CD4-positive, alpha-beta T cell (primary cell): ENCODE data around the gene SPTBN5. TPM values are rescaled to one million over a fixed set of nuclear protein-coding genes. Genes with fewer than 3 reads are reported as not detected.

ENCODE experiments used
- ATAC-seq: fragments of 200-7000 bp; cut with Tn5 transposase; one replicate; pipeline ENCODE4 v1.10.0; 2022; ENCODE audit warnings: mild to moderate bottlenecking; ENCODE audit not compliant: poor library complexity
- CTCF ChIA-PET: fragments of 350-600 bp; sonication (Branson Sonifier 250); formaldehyde crosslinking; loops from one replicate; lab custom pipeline; 2021; ENCODE audit warnings: antibody characterized with exemption, inconsistent platforms; lab: Charles Lee
- POLR2A ChIA-PET: fragments of 350-600 bp; sonication (Branson Sonifier 250); formaldehyde crosslinking; loops from one replicate; lab custom pipeline; 2021; ENCODE audit warnings: antibody characterized with exemption, inconsistent platforms; lab: Charles Lee
- DNase-seq, 14 experiments: peaks; one replicate each; pipeline ENCODE4 v3.0.0-alpha.2; 2013 to 2020; ENCODE audit warnings: mixed read lengths in 2 of 14
- H3K27ac ChIP-seq, 2 donors: one replicate each; pipeline versions ENCODE4 v1.5.1 to v1.7.0; 2013; ENCODE audit warnings: low read length in 2 of 2, low read depth in 1 of 2, mild to moderate bottlenecking in 1 of 2
- H3K27me3 ChIP-seq, 2 experiments: 1 replicate in 1 of 2; 2 replicates in 1 of 2; pipeline versions ENCODE4 v1.6.1 to v1.7.0; 2013; ENCODE audit warnings: low read length in 2 of 2, control low read depth in 1 of 2, mild to moderate bottlenecking in 1 of 2, moderate library complexity in 1 of 2; ENCODE audit not compliant: insufficient read depth in 2 of 2, control insufficient read depth in 1 of 2
- H3K36me3 ChIP-seq: one replicate; pipeline ENCODE4 v1.6.1; 2013; ENCODE audit warnings: low read length, control low read depth; ENCODE audit not compliant: insufficient read depth
- H3K4me1 ChIP-seq: one replicate; pipeline ENCODE4 v1.6.1; 2013; ENCODE audit warnings: low read length, control low read depth; ENCODE audit not compliant: insufficient read depth
- H3K4me3 ChIP-seq: one replicate; pipeline ENCODE4 v1.5.1; 2013; ENCODE audit warnings: mild to moderate bottlenecking, low read length, moderate library complexity
- H3K9me3 ChIP-seq, 2 experiments: 1 replicate in 1 of 2; 2 replicates in 1 of 2; pipeline versions ENCODE4 v1.6.1 to v1.7.0; 2013; ENCODE audit warnings: low read length in 2 of 2, mild to moderate bottlenecking in 2 of 2, control low read depth in 1 of 2, moderate library complexity in 1 of 2; ENCODE audit not compliant: control insufficient read depth in 1 of 2, insufficient read depth in 1 of 2
- H3K27ac Mint-ChIP-seq: one replicate; pipeline ENCODE4 v1.8.0; 2020; ENCODE audit warnings: mixed read lengths
- H3K27me3 Mint-ChIP-seq: one replicate; pipeline ENCODE4 v1.8.0; 2021; ENCODE audit warnings: mixed read lengths
- H3K36me3 Mint-ChIP-seq: one replicate; pipeline ENCODE4 v1.8.0; 2021; ENCODE audit warnings: low read depth, mixed read lengths
- H3K4me1 Mint-ChIP-seq: one replicate; pipeline ENCODE4 v1.8.0; 2021; ENCODE audit warnings: low read depth, mixed read lengths
- H3K4me3 Mint-ChIP-seq: one replicate; pipeline ENCODE4 v1.8.0; 2020; ENCODE audit warnings: mild to moderate bottlenecking, mixed read lengths
- H3K9me3 Mint-ChIP-seq: one replicate; pipeline ENCODE4 v1.8.0; 2020; ENCODE audit warnings: mixed read lengths
- intact Hi-C, 2 experiments: fragments of 100-400 bp; cut with DNase I in 1 of 2; cut with micrococcal nuclease in 1 of 2; formaldehyde crosslinking; loops; one replicate each; pipeline versions ENCODE4 v1.15.1 to v1.9.0; 2023 to 2025; cut with DNase I, micrococcal nuclease
- total RNA-seq, 174 experiments: library from RNA in 2 of 174; stranded (reverse) in 2 of 174; gene quantifications; one replicate each; pipeline ENCODE4 v1.2.3 and lab custom pipeline; 2021 to 2026
- TF ChIP-seq, protein P1 (sequence below): fragments of 200-600 bp; IDR thresholded peaks from one replicate; pipeline ENCODE4 v1.8.0; 2022; ENCODE audit warnings: antibody characterized with exemption, mild to moderate bottlenecking

Gene SPTBN5
- total RNA-seq, 2 experiments from 2014 or later = 2.2 to 2.3 TPM

DNA sequence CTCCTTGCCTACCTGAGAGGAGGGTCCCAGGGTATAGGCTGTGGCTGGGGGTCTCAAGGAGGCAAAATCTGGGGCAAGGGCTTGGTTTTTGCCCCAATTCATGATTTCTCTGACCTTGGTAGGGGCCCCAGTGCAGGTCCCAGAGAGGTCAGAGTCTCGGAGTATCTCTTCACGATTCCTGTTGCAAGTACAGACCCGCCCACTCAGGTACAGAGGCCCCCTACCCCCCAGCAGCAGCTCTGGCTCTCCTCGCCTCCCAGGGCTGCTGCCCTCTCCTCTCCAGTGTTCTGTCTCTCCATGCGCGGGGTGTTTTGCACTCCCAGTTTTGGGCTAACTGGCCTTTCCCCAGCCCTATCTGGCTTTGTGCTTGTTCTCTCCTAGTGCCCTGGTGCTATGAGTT lies 71.4 kb downstream of the SPTBN5 start:
- Mint-ChIP-seq H3K27ac (no peak overlapping the region), H3K4me1 (no peaks in the 10 kb centered on the region), H3K9me3 (no peaks in the 10 kb centered on the region), H3K4me3 (no peak overlapping the region), H3K36me3 (peaks cover 54% of the 10 kb centered on the region), H3K27me3 (no peaks in the 10 kb centered on the region)
- H3K9me3 ChIP-seq = no peaks in the 10 kb centered on the region
- no peak for DNase-seq
- H3K27me3 ChIP-seq = no peaks in the 10 kb centered on the region
- H3K4me3 ChIP-seq = no peak overlapping the region
- peaks cover 5% of the 10 kb centered on the region for H3K4me1 ChIP-seq
- no peak for ATAC-seq
- peaks cover 56% of the 10 kb centered on the region for H3K36me3 ChIP-seq
- intact Hi-C loops = no loop called here
- ChIA-PET CTCF (interaction anchor here (1.4 kb wide), 1 partner anchor 82 kb away, joined by 3 read pairs; no protein-coding TSS in a partner anchor), POLR2A (no interaction called here)
- TF ChIP-seq, protein P1, sequence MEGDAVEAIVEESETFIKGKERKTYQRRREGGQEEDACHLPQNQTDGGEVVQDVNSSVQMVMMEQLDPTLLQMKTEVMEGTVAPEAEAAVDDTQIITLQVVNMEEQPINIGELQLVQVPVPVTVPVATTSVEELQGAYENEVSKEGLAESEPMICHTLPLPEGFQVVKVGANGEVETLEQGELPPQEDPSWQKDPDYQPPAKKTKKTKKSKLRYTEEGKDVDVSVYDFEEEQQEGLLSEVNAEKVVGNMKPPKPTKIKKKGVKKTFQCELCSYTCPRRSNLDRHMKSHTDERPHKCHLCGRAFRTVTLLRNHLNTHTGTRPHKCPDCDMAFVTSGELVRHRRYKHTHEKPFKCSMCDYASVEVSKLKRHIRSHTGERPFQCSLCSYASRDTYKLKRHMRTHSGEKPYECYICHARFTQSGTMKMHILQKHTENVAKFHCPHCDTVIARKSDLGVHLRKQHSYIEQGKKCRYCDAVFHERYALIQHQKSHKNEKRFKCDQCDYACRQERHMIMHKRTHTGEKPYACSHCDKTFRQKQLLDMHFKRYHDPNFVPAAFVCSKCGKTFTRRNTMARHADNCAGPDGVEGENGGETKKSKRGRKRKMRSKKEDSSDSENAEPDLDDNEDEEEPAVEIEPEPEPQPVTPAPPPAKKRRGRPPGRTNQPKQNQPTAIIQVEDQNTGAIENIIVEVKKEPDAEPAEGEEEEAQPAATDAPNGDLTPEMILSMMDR = no peak
- no peak overlapping the region for H3K27ac ChIP-seq

DNA sequence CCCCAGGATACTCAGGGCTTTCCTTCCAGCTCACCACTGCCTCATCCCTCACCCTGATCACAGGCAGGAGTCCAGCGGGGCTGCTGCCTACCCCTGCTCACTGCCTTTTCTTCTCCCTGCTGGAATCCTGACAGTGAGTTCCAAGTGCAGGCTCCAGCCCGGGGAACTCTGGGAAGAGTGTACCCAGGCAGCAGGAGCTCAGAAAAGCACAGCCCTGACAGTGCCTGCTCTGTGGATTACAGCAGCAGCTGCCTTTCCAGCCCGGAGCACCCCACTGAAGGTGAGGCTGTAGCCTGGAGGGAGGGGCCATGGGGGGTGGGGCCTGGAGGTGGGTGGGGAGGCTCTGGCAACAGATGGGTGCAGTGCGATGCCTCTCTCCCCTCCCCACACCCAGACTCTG lies 72.0 kb downstream of the SPTBN5 start:
- Histone ChIP-seq H3K36me3 (peaks cover 60% of the 10 kb centered on the region), H3K27me3 (no peaks in the 10 kb centered on the region), H3K9me3 (no peaks in the 10 kb centered on the region), H3K4me1 (no peaks in the 10 kb centered on the region), H3K27ac (no peak overlapping the region), H3K4me3 (no peak overlapping the region)
- Mint-ChIP-seq H3K4me1 (no peaks in the 10 kb centered on the region), H3K36me3 (peaks cover 59% of the 10 kb centered on the region), H3K4me3 (no peak overlapping the region), H3K9me3 (no peaks in the 10 kb centered on the region), H3K27ac (no peak overlapping the region), H3K27me3 (no peaks in the 10 kb centered on the region)
- no peak for DNase-seq
- POLR2A ChIA-PET = no interaction called here
- intact Hi-C loops = no loop called here
- TF ChIP-seq, protein P1 = no peak
- CTCF ChIA-PET = no interaction called here
- ATAC-seq = no peak

DNA sequence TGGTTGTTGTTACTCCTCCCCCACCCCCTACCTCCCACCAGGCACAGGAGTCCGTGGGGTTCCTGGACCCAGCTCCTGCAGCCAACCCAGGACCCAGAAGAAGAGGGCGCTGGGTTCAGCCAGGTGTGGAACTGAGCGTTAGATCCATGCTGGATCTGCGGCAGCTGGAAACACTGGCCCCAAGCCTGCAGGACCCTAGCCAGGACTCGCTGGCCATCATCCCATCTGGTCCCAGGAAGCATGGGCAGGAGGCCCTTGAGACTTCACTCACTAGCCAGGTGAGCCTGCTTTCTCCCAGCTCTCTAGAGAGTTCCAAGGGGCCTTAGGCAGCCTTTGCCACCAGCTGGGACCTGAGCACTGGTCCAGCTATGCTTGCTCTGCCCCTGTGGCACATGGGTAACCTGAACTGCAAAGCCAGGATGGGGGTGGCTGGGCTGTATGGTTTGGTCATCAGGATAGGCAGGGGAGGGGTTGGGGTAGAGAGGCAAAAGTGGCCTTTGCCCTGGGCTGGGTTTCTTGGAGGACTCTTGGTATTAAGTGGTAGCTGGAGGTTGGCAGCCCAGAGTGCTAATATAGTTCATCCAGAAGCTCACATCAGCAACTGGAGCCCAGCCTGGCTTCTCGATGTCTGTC lies 72.9 kb downstream of the SPTBN5 start:
- H3K4me1 Mint-ChIP-seq = no peaks in the 10 kb centered on the region
- no peak for ATAC-seq
- ChIA-PET CTCF (interaction anchor here (2.3 kb wide), 1 partner anchor 48 kb away, joined by 5 read pairs; no protein-coding TSS in a partner anchor), POLR2A (interaction anchor here (0.6 to 1.1 kb wide), 2 partner anchors 31 to 72 kb away, joined by 3 read pairs; no protein-coding TSS in a partner anchor)
- Histone ChIP-seq H3K4me3 (no peak overlapping the region), H3K27me3 (no peaks in the 10 kb centered on the region), H3K9me3 (no peaks in the 10 kb centered on the region), H3K36me3 (peaks cover 66% of the 10 kb centered on the region), H3K4me1 (no peaks in the 10 kb centered on the region), H3K27ac (no peak overlapping the region)
- intact Hi-C loops = no loop called here
- DNase-seq = no peak
- H3K27me3 Mint-ChIP-seq = no peaks in the 10 kb centered on the region
- H3K4me3 Mint-ChIP-seq = no peak overlapping the region
- H3K36me3 Mint-ChIP-seq = peaks cover 68% of the 10 kb centered on the region
- H3K9me3 Mint-ChIP-seq = no peaks in the 10 kb centered on the region
- TF ChIP-seq, protein P1 = no peak
- no peak overlapping the region for H3K27ac Mint-ChIP-seq
